ENCODE data around the gene SPOCK1.

DNA sequence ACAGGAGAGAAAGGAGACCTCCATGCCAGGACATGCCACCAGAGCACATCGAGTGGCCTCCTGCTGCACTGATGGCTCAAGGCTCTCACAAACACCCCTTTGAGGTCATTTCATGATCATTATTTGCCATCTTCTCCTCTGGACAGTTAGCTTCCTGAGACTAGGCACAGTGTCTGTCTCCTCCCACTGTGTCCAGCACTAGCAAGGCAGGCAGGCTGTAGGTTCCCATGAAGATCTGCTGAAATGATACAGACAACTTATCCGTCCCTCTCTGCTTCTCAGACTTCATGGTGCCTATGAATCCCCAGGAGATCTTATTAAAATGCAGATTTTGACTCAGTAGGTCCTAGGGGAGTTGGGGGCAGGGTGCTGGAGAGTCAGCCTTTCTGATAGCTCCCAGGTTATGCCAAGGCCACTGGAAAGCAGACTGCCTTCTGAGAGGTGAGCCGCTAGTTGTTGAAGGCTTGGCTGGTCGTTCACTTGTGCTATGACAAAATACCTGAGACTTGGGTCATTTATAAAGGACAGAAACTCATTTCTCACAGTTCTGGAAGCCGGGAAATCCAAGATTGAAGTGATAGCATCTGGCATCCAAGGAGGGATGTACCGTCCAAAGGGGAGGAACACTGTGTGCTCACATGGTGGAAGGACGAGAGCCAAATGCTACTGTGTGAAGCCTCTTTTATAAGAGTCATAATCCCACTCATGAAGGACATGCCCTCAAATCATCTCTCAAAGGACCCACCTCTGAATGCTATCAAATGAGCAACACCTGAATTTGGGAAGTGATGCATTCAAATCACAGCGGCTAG is 183.4 kb downstream of the SPOCK1 start:
- TF ChIP-seq EZH2 (IDR thresholded peaks at IDR 0.05): no peak
- TF ChIP-seq POLR2AphosphoS5 (IDR thresholded peaks at IDR 0.05; ENCODE audit: borderline replicate concordance, low read depth, low read length): no peak

Measured in SK-N-MC (cell line).